ACHN (cell line): ENCODE results near the gene TCL1A.
"Not testable (repeated sequence)": the region's sequence is repeated elsewhere in the genome, so short reads cannot be mapped to it uniquely, and the experiment has no call there.

Experiments
- DNase-seq: peaks from one replicate; pipeline ENCODE4 v3.0.0-alpha.2; 2015
- in situ Hi-C: cut with HindIII; loops from 2 replicates; pipeline ENCODE4 v1.10.0; 2017; ENCODE audit warnings: low sequenced_read_pairs, low pct_ligation_motif_present, low pct_unique_long_range_greater_than_20kb

TCL1A gene

GRCh38 chr14:95685978-95686922 lies 27.7 kb downstream of the TCL1A start, which contains the start of gene TCL1B:
TCL1B (plus strand) TSS chr14:95686426; CDS start chr14:95686468, 42 bp downstream.
- no peak for DNase-seq
- in situ Hi-C loops = no loop called here

GRCh38 chr14:95683793-95684192 lies 30.1 kb downstream of the TCL1A start:
- DNase-seq = peak; percentile 16
- in situ Hi-C loops = no loop called here

GRCh38 chr14:95681153-95681552 lies 32.8 kb downstream of the TCL1A start:
- in situ Hi-C loops = no loop called here
- no peak for DNase-seq

GRCh38 chr14:95679998-95680735 lies 33.8 kb downstream of the TCL1A start:
- in situ Hi-C loops = no loop called here
- peak; percentile 3 for DNase-seq

GRCh38 chr14:95679148-95679815 lies 34.6 kb downstream of the TCL1A start:
- DNase-seq = no peak
- in situ Hi-C loops = no loop called here

GRCh38 chr14:95677179-95677835 lies 36.6 kb downstream of the TCL1A start:
- in situ Hi-C loops = no loop called here
- no peak for DNase-seq

GRCh38 chr14:95675486-95675885 lies 38.4 kb downstream of the TCL1A start:
- in situ Hi-C loops = no loop called here
- no peak for DNase-seq

- DNase-seq = no peak
- in situ Hi-C loops = no loop called here
Measured at GRCh38 chr14:95674613-95675012, 39.3 kb downstream of the TCL1A start.

GRCh38 chr14:95668235-95668772 lies 45.6 kb downstream of the TCL1A start:
- no peak for DNase-seq
- in situ Hi-C loops = no loop called here

GRCh38 chr14:95667249-95667693 lies 46.7 kb downstream of the TCL1A start:
- in situ Hi-C loops = no loop called here
- DNase-seq = no peak

GRCh38 chr14:95666450-95666849 lies 47.5 kb downstream of the TCL1A start:
- in situ Hi-C loops = no loop called here

GRCh38 chr14:95665530-95665929 lies 48.4 kb downstream of the TCL1A start:
- in situ Hi-C loops, DNase-seq: not testable (repeated sequence)

More at GRCh38 chr14:95666450-95666849, 47.5 kb downstream of the TCL1A start:
- DNase-seq = no peak

- in situ Hi-C loops = no loop called here
- no peak for DNase-seq
Measured at GRCh38 chr14:95664546-95664945, 49.4 kb downstream of the TCL1A start.

- in situ Hi-C loops = no loop called here
- no peak for DNase-seq
Measured at GRCh38 chr14:95664066-95664465, 49.9 kb downstream of the TCL1A start.

- no peak for DNase-seq
- in situ Hi-C loops = no loop called here
Measured at GRCh38 chr14:95663226-95663797, 50.6 kb downstream of the TCL1A start.

- DNase-seq = no peak
- in situ Hi-C loops = no loop called here
Measured at GRCh38 chr14:95662376-95663186, 51.3 kb downstream of the TCL1A start.
